ENCODE results near the gene SFT2D1. TPM values are rescaled to one million over a fixed set of nuclear protein-coding genes. Genes with fewer than 3 reads are reported as not detected.

The SFT2D1 gene
- polyA plus RNA-seq, 3 donors: 59.6 to 81.0 (median 68.2) TPM

- DNase-seq (ENCODE audit: extremely low read depth in 1 of 11, low read depth in 9 of 11, low spot score in 4 of 11): no peak
These were observed 26.9 kb downstream of the SFT2D1 start for GRCh38 chr6:166315436-166315835.

- DNase-seq (ENCODE audit: extremely low read depth in 1 of 11, low read depth in 9 of 11, low spot score in 4 of 11): no peak
These were observed 27.9 kb downstream of the SFT2D1 start for GRCh38 chr6:166314454-166314853.

- no peak for DNase-seq (ENCODE audit: extremely low read depth in 1 of 11, low read depth in 9 of 11, low spot score in 4 of 11)
These were observed 28.9 kb downstream of the SFT2D1 start for GRCh38 chr6:166313255-166314070.

- DNase-seq (ENCODE audit: extremely low read depth in 1 of 11, low read depth in 9 of 11, low spot score in 4 of 11): no peak
These were observed 29.5 kb downstream of the SFT2D1 start for GRCh38 chr6:166312832-166313231.

- DNase-seq (ENCODE audit: extremely low read depth in 1 of 11, low read depth in 9 of 11, low spot score in 4 of 11): no peak
These were observed 31.7 kb downstream of the SFT2D1 start for GRCh38 chr6:166310634-166311033.

- DNase-seq (ENCODE audit: extremely low read depth in 1 of 11, low read depth in 9 of 11, low spot score in 4 of 11): no peak
These were observed 32.4 kb downstream of the SFT2D1 start for GRCh38 chr6:166309977-166310376.

GRCh38 chr6:166308769-166309589 is 33.4 kb downstream of the SFT2D1 start:
- DNase-seq (ENCODE audit: extremely low read depth in 1 of 11, low read depth in 9 of 11, low spot score in 4 of 11): no peak

- no peak for DNase-seq (ENCODE audit: extremely low read depth in 1 of 11, low read depth in 9 of 11, low spot score in 4 of 11)
These were observed 34.1 kb downstream of the SFT2D1 start, which contains the start of gene PRR18 for GRCh38 chr6:166308033-166308768. Gene PRR18, minus strand, starts transcription at chr6:166308392. Its CDS starts 250 bp downstream, at chr6:166308142.

- DNase-seq (ENCODE audit: extremely low read depth in 1 of 11, low read depth in 9 of 11, low spot score in 4 of 11): no peak
These were observed 35.0 kb downstream of the SFT2D1 start for GRCh38 chr6:166307082-166308032.

- no peak for DNase-seq (ENCODE audit: extremely low read depth in 1 of 11, low read depth in 9 of 11, low spot score in 4 of 11)
These were observed 35.8 kb downstream of the SFT2D1 start for GRCh38 chr6:166306378-166307081.

- DNase-seq (ENCODE audit: extremely low read depth in 1 of 11, low read depth in 9 of 11, low spot score in 4 of 11): no peak
These were observed 36.7 kb downstream of the SFT2D1 start for GRCh38 chr6:166305562-166306117.

GRCh38 chr6:166304106-166304505 is 38.2 kb downstream of the SFT2D1 start:
- DNase-seq (ENCODE audit: extremely low read depth in 1 of 11, low read depth in 9 of 11, low spot score in 4 of 11): no peak

- no peak for DNase-seq (ENCODE audit: extremely low read depth in 1 of 11, low read depth in 9 of 11, low spot score in 4 of 11)
These were observed 40.5 kb downstream of the SFT2D1 start for GRCh38 chr6:166301611-166302529.

- DNase-seq (ENCODE audit: extremely low read depth in 1 of 11, low read depth in 9 of 11, low spot score in 4 of 11): no peak
These were observed 41.9 kb downstream of the SFT2D1 start for GRCh38 chr6:166300357-166300987.

- no peak for DNase-seq (ENCODE audit: extremely low read depth in 1 of 11, low read depth in 9 of 11, low spot score in 4 of 11)
These were observed 44.7 kb downstream of the SFT2D1 start for GRCh38 chr6:166297606-166298005.
